ACC112 (cell line): ENCODE data around the gene PYM1.

Experiments used
- H2AFZ ChIP-seq: fragments of 200-600 bp; sonication (generic); one replicate; pipeline ENCODE4 v1.6.0; 2017; ENCODE audit warnings: antibody characterized with exemption, low read length; ENCODE audit not compliant: unreplicated experiment
- H3K27ac ChIP-seq: fragments of 200-600 bp; sonication (generic); 2 replicates; pipeline ENCODE4 v1.5.1; 2014; ENCODE audit warnings: low read depth, mild to moderate bottlenecking, antibody characterized with exemption, low read length, moderate library complexity
- H3K27me3 ChIP-seq: fragments of 200-600 bp; sonication (generic); 2 replicates; pipeline ENCODE4 v1.6.1; 2014; ENCODE audit warnings: mild to moderate bottlenecking, antibody characterized with exemption, low read length, moderate library complexity, mixed read lengths; ENCODE audit not compliant: insufficient read depth
- H3K36me3 ChIP-seq: fragments of 200-600 bp; sonication (generic); 2 replicates; pipeline ENCODE4 v1.6.1; 2016; ENCODE audit warnings: mild to moderate bottlenecking, antibody characterized with exemption, low read length, moderate library complexity, mixed read lengths; ENCODE audit not compliant: insufficient read depth
- H3K4me1 ChIP-seq: fragments of 200-600 bp; sonication (generic); one replicate; pipeline ENCODE4 v1.6.1; 2016; ENCODE audit warnings: low read length, mixed read lengths; ENCODE audit not compliant: insufficient read depth, unreplicated experiment, control insufficient read depth
- H3K4me3 ChIP-seq: fragments of 200-600 bp; sonication (generic); 2 replicates; pipeline ENCODE4 v1.5.1; 2014; ENCODE audit warnings: mild to moderate bottlenecking, low read depth, low read length
- H3K79me2 ChIP-seq: fragments of 200-600 bp; sonication (generic); one replicate; pipeline ENCODE4 v1.6.0; 2016; ENCODE audit warnings: low read length; ENCODE audit not compliant: control insufficient read depth, unreplicated experiment, insufficient read depth

The PYM1 gene

GRCh38 chr12:55938826-55939501 is 11.3 kb upstream of the PYM1 start:
- H3K79me2 ChIP-seq, result peaks cover 3% of the 10 kb centered on the region
- H2AFZ ChIP-seq, result no peak overlapping the region
- no peak overlapping the region for H3K4me3 ChIP-seq
- H3K27ac ChIP-seq, result peak overlapping the region; percentile 4; the same call in 1 of the 2 replicates
- peaks cover 20% of the 10 kb centered on the region; the same call in 1 of the 2 replicates for H3K36me3 ChIP-seq
- H3K4me1 ChIP-seq, result peaks cover 27% of the 10 kb centered on the region
- no peaks in the 10 kb centered on the region for H3K27me3 ChIP-seq

- H3K4me3 ChIP-seq, result no peak overlapping the region
- peaks cover 12% of the 10 kb centered on the region for H3K79me2 ChIP-seq
- peaks cover 23% of the 10 kb centered on the region; the same call in 1 of the 2 replicates for H3K36me3 ChIP-seq
- H2AFZ ChIP-seq, result no peak overlapping the region
- H3K4me1 ChIP-seq, result peaks cover 36% of the 10 kb centered on the region
- no peaks in the 10 kb centered on the region for H3K27me3 ChIP-seq
- peak overlapping the region; percentile 36; the same call in 1 of the 2 replicates for H3K27ac ChIP-seq
Observed at GRCh38 chr12:55937981-55938380, 10.3 kb upstream of the PYM1 start.

DNA sequence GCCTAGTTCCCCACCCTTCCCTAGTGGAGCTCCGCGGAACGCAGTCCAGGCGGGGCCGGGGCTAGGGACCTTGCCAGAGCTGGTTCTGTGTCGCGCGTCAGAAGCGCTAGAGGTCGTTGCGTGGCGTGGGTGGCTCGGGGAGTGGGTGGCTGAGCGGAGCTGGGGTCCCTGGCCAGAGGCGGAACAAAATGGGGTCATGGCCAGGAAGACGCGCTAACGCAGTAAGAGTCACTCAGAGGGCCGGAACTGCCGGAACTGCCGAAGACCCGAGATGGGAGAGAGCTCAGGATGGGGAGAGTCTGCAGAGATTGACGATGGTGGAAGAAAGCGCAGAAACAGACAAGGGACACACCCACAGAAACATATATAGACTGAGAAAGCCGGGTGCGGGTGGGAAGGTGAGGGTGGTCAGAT is 8.1 kb upstream of the PYM1 start:
- H3K79me2 ChIP-seq, result peaks cover 21% of the 10 kb centered on the region
- H3K27me3 ChIP-seq, result no peaks in the 10 kb centered on the region
- H3K4me3 ChIP-seq, result no peak overlapping the region
- peaks cover 46% of the 10 kb centered on the region for H3K4me1 ChIP-seq
- H2AFZ ChIP-seq, result no peak overlapping the region
- no peak overlapping the region for H3K27ac ChIP-seq
- peaks cover 10% of the 10 kb centered on the region; the same call in 1 of the 2 replicates for H3K36me3 ChIP-seq

GRCh38 chr12:55934773-55935172 is 7.1 kb upstream of the PYM1 start:
- 0 out of 2 replicates have a peak overlapping the region, but pooled peaks have one; percentile 5 for H3K27ac ChIP-seq
- no peaks in the 10 kb centered on the region for H3K27me3 ChIP-seq
- peaks cover 21% of the 10 kb centered on the region for H3K79me2 ChIP-seq
- H3K4me3 ChIP-seq, result no peak overlapping the region
- H3K36me3 ChIP-seq, result peaks cover 7% of the 10 kb centered on the region; the same call in 1 of the 2 replicates
- H3K4me1 ChIP-seq, result peaks cover 50% of the 10 kb centered on the region
- no peak overlapping the region for H2AFZ ChIP-seq

GRCh38 chr12:55933799-55934742 is 6.4 kb upstream of the PYM1 start:
- Histone ChIP-seq H2AFZ (no peak overlapping the region), H3K4me1 (peaks cover 54% of the 10 kb centered on the region), H3K79me2 (peaks cover 24% of the 10 kb centered on the region), H3K27me3 (no peaks in the 10 kb centered on the region), H3K4me3 (peak overlapping the region; percentile 93), H3K27ac (peak overlapping the region; percentile 65), H3K36me3 (peaks cover 7% of the 10 kb centered on the region; the same call in 1 of the 2 replicates)

DNA sequence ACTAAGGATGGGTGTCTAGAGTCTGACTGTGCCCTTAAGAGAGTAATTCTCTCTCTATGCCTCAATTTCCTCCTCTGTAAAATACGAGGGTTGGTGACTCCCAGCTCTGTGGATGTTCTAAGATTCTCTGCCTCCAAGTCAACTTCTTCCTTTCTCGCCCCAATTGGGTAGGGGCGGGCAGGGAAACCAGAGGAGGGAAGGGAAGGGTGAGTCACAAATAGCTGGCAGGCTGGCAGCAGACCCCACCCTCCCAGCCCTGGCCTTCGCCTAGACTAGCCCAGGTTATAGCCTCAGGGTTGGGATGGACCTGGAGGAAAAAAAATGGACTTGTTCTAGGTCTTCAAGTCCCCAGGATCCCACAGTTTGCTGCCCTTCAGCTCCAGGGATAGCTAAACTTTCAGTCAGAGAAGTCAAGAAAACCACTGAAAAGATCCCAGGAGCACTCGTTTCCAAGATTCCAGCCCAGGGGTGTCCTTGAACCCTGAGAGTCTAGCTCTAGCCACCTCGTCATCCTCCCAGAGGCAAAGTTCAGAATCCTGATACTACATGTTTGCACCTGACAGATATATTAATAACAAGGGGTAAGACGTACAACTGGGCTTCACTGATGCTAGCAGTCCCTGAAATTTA is 5.6 kb upstream of the PYM1 start:
- peaks cover 59% of the 10 kb centered on the region for H3K4me1 ChIP-seq
- peaks cover 7% of the 10 kb centered on the region; the same call in 1 of the 2 replicates for H3K36me3 ChIP-seq
- peak overlapping the region; percentile 1 for H2AFZ ChIP-seq
- peak overlapping the region; percentile 65 for H3K27ac ChIP-seq
- peaks cover 26% of the 10 kb centered on the region for H3K79me2 ChIP-seq
- no peaks in the 10 kb centered on the region for H3K27me3 ChIP-seq
- H3K4me3 ChIP-seq, result peak overlapping the region; percentile 93

- H3K79me2 ChIP-seq, result peaks cover 26% of the 10 kb centered on the region
- peak overlapping the region; percentile 65 for H3K27ac ChIP-seq
- peaks cover 7% of the 10 kb centered on the region; the same call in 1 of the 2 replicates for H3K36me3 ChIP-seq
- peak overlapping the region; percentile 28 for H2AFZ ChIP-seq
- peaks cover 53% of the 10 kb centered on the region for H3K4me1 ChIP-seq
- no peaks in the 10 kb centered on the region for H3K27me3 ChIP-seq
- peak overlapping the region; percentile 93 for H3K4me3 ChIP-seq
Observed at GRCh38 chr12:55932551-55932910, 4.8 kb upstream of the PYM1 start.

GRCh38 chr12:55931780-55932550 is 4.3 kb upstream of the PYM1 start:
- Histone ChIP-seq H3K27me3 (no peaks in the 10 kb centered on the region), H3K4me3 (peak overlapping the region; percentile 93), H3K4me1 (peaks cover 49% of the 10 kb centered on the region), H3K36me3 (peaks cover 3% of the 10 kb centered on the region; the same call in 1 of the 2 replicates), H2AFZ (peak overlapping the region; percentile 79), H3K27ac (peak overlapping the region; percentile 65), H3K79me2 (peaks cover 26% of the 10 kb centered on the region)

- Histone ChIP-seq H3K79me2 (peaks cover 29% of the 10 kb centered on the region), H3K4me1 (peaks cover 49% of the 10 kb centered on the region)
Observed at GRCh38 chr12:55931317-55931779, 3.7 kb upstream of the PYM1 start.

More at GRCh38 chr12:55931317-55931779, 3.7 kb upstream of the PYM1 start:
- peak overlapping the region; percentile 65 for H3K27ac ChIP-seq
- peak overlapping the region; percentile 93 for H3K4me3 ChIP-seq
- peak overlapping the region; percentile 79 for H2AFZ ChIP-seq
- H3K27me3 ChIP-seq, result no peaks in the 10 kb centered on the region
- H3K36me3 ChIP-seq, result peaks cover 3% of the 10 kb centered on the region; the same call in 1 of the 2 replicates
